A549 (cell line): ENCODE data around the gene SLC39A13. TPM values are rescaled to one million over a fixed set of nuclear protein-coding genes. Genes with fewer than 3 reads are reported as not detected.

Experiments
- ATAC-seq, 2 experiments: fragments of 200-7000 bp in 1 of 2; fragments of >200 bp in 1 of 2; cut with Nextera tagmentation in 1 of 2; cut with Tn5 transposase in 1 of 2; 3 replicates each; pipeline versions ENCODE4 v1.8.0 to v1.9.1; 2018 to 2020; ENCODE audit warnings: mild to moderate bottlenecking in 1 of 2, moderate library complexity in 1 of 2
- CTCF ChIA-PET: fragments of 300-600 bp; sonication (Branson Sonifier 250); formaldehyde crosslinking; extraction: SDS; loops from one replicate; lab custom pipeline; 2021; ENCODE audit warnings: antibody characterized with exemption, inconsistent platforms; lab: Yijun Ruan, JAX
- POLR2A ChIA-PET: fragments of 350-600 bp; formaldehyde crosslinking; extraction: SDS; loops from one replicate; lab custom pipeline; 2021; ENCODE audit warnings: antibody characterized with exemption, inconsistent platforms; lab: Yijun Ruan, JAX
- DNase-seq, 2 experiments: peaks; one replicate each; pipeline versions ENCODE4 v3.0.0 to v3.0.0-alpha.2; 2011 to 2016; ENCODE audit warnings: low read depth in 1 of 2, low spot score in 1 of 2
- FAIRE-seq: peaks from 2 replicates; lab custom pipeline; 2011; peaks lifted over from hg19 to GRCh38; lab: Jason Lieb, UNC
- H3K27ac ChIP-seq, 2 experiments: fragments of >200 bp; sonication (Bioruptor Twin); formaldehyde crosslinking; 3 replicates each; pipeline ENCODE4 v1.5.1; 2016 to 2017
- H3K4me1 ChIP-seq: fragments of >200 bp; sonication (Bioruptor Twin); formaldehyde crosslinking; 3 replicates; pipeline ENCODE4 v1.6.1; 2016
- H3K4me2 ChIP-seq: fragments of >200 bp; sonication (Bioruptor Twin); formaldehyde crosslinking; 3 replicates; pipeline ENCODE4 v1.6.1; 2016
- H3K4me3 ChIP-seq: fragments of >200 bp; sonication (Bioruptor Twin); formaldehyde crosslinking; 3 replicates; pipeline ENCODE4 v1.5.1; 2016
- H3K9me3 ChIP-seq: fragments of >200 bp; sonication (Bioruptor Twin); formaldehyde crosslinking; 3 replicates; pipeline ENCODE4 v1.6.1; 2016
- BHLHE40 ChIP-seq: IDR thresholded peaks from 2 replicates; pipeline ENCODE4 v1.6.1; 2012; ENCODE audit warnings: low read depth, low read length, inconsistent platforms
- CBX2 ChIP-seq: fragments of 200-600 bp; sonication (generic); IDR thresholded peaks from 2 replicates; pipeline ENCODE4 v1.6.1; 2016; ENCODE audit warnings: low read depth, mild to moderate bottlenecking, borderline replicate concordance
- FOSB ChIP-seq: fragments of 250-450 bp; sonication (Bioruptor Pico); IDR thresholded peaks from 2 replicates; pipeline ENCODE4 v1.5.0; 2020; ENCODE audit warnings: mild to moderate bottlenecking, moderate library complexity
- FOSL2 ChIP-seq, 2 experiments: fragments of 450-650 bp in 1 of 2; fragments of >200 bp in 1 of 2; sonication (Bioruptor Twin) in 1 of 2; formaldehyde crosslinking; IDR thresholded peaks; 2 replicates each; pipeline versions ENCODE4 v1.5.0 to v1.6.1; 2016 to 2020; ENCODE audit warnings: mild to moderate bottlenecking in 1 of 2, moderate library complexity in 1 of 2
- FOXS1 ChIP-seq: fragments of 250-450 bp; sonication (Bioruptor Pico); IDR thresholded peaks from 2 replicates; pipeline ENCODE4 v1.5.0; 2020; ENCODE audit warnings: mild to moderate bottlenecking, moderate library complexity
- HDAC2 ChIP-seq: fragments of 200-600 bp; sonication (generic); IDR thresholded peaks from 2 replicates; pipeline ENCODE4 v1.6.1; 2016
- HEYL ChIP-seq: fragments of 250-450 bp; sonication (Bioruptor Pico); IDR thresholded peaks from 2 replicates; pipeline ENCODE4 v1.8.0; 2021; ENCODE audit warnings: mild to moderate bottlenecking, moderate library complexity
- HOXA7 ChIP-seq: fragments of 250-450 bp; sonication (Bioruptor Pico); IDR thresholded peaks from 2 replicates; pipeline ENCODE4 v1.5.0; 2020; ENCODE audit warnings: mild to moderate bottlenecking, moderate library complexity
- HOXB13 ChIP-seq: fragments of 250-450 bp; sonication (Bioruptor Pico); IDR thresholded peaks from 2 replicates; pipeline ENCODE4 v1.5.0; 2020; ENCODE audit warnings: low read depth, mild to moderate bottlenecking, moderate library complexity
- HOXB5 ChIP-seq: fragments of 250-450 bp; sonication (Bioruptor Pico); IDR thresholded peaks from 2 replicates; pipeline ENCODE4 v1.5.0; 2020; ENCODE audit warnings: mild to moderate bottlenecking, moderate library complexity
- JUN ChIP-seq, 2 experiments: fragments of >200 bp; sonication (Bioruptor Twin); formaldehyde crosslinking; IDR thresholded peaks; 2 replicates in 1 of 2; 3 replicates in 1 of 2; pipeline ENCODE4 v1.6.1; 2016 to 2017
- KDM1A ChIP-seq: fragments of 200-600 bp; sonication (generic); IDR thresholded peaks from 2 replicates; pipeline ENCODE4 v1.6.1; 2016; ENCODE audit warnings: low read depth, mild to moderate bottlenecking
- KDM5A ChIP-seq: fragments of 200-600 bp; sonication (generic); IDR thresholded peaks from 2 replicates; pipeline ENCODE4 v1.6.1; 2016; ENCODE audit warnings: antibody characterized with exemption, mild to moderate bottlenecking
- MAFK ChIP-seq: fragments of 450-650 bp; IDR thresholded peaks from 2 replicates; pipeline ENCODE4 v1.6.1; 2014; ENCODE audit not compliant: partially characterized antibody
- MAZ ChIP-seq: fragments of 150-350 bp; IDR thresholded peaks from 2 replicates; pipeline ENCODE4 v1.6.1; 2014; ENCODE audit warnings: antibody characterized with exemption, low read depth, low read length, borderline replicate concordance
- PHF8 ChIP-seq: fragments of 200-600 bp; sonication (generic); IDR thresholded peaks from 2 replicates; pipeline ENCODE4 v1.6.1; 2016; ENCODE audit warnings: low read depth, mild to moderate bottlenecking, antibody characterized with exemption, moderate library complexity, borderline replicate concordance
- POLR2A ChIP-seq: IDR thresholded peaks from 2 replicates; pipeline ENCODE4 v1.6.1; 2012; ENCODE audit warnings: mild to moderate bottlenecking, low read length
- RNF2 ChIP-seq: fragments of 200-600 bp; sonication (generic); IDR thresholded peaks from 2 replicates; pipeline ENCODE4 v1.6.1; 2016; ENCODE audit warnings: low read depth, mild to moderate bottlenecking, antibody characterized with exemption, moderate library complexity, borderline replicate concordance
- SREBF2 ChIP-seq: fragments of 450-650 bp; IDR thresholded peaks from 2 replicates; pipeline ENCODE4 v1.6.1; 2014; ENCODE audit warnings: mild to moderate bottlenecking, moderate library complexity
- WGBS: methylation state at CpG from one replicate; pipeline ENCODE4 v1.1.6; 2017; ENCODE audit errors: missing lambda C conversion rate; 5-methylcytosine and 5-hydroxymethylcytosine counted together
- polyA plus RNA-seq, 4 experiments: library from polyadenylated mRNA; depleted of rRNA in 3 of 4; stranded (reverse); fragments of >200 nt; fragmentation: RNase III in 1 of 4; extraction: RNeasy Plus Mini Kit Qiagen cat#74134 plus additional on column Dnase treatment in 1 of 4; gene quantifications; 2 replicates in 3 of 4; 3 replicates in 1 of 4; pipeline ENCODE4 v1.2.3, GENCODE V29; 2011 to 2017
- TF ChIP-seq, protein P1 (sequence below): fragments of 250-450 bp; sonication (Bioruptor Pico); IDR thresholded peaks from 2 replicates; pipeline ENCODE4 v1.5.0; 2021; ENCODE audit warnings: mild to moderate bottlenecking, moderate library complexity, borderline replicate concordance
- TF ChIP-seq, protein P2 (sequence below): IDR thresholded peaks from 2 replicates; pipeline ENCODE4 v1.6.1; 2012
- TF ChIP-seq, protein P3 (sequence below): fragments of 450-650 bp; IDR thresholded peaks from 2 replicates; pipeline ENCODE4 v1.6.1; 2014; ENCODE audit warnings: antibody characterized with exemption
- TF ChIP-seq, protein P4 (sequence below): fragments of >200 bp; sonication (Bioruptor Twin); formaldehyde crosslinking; IDR thresholded peaks from 3 replicates; pipeline ENCODE4 v1.6.1; 2016

SLC39A13 gene
- polyA plus RNA-seq, 2 of the 4 experiments (the other 2 are of a cell fraction), result 10.8 to 35.2 TPM

DNA sequence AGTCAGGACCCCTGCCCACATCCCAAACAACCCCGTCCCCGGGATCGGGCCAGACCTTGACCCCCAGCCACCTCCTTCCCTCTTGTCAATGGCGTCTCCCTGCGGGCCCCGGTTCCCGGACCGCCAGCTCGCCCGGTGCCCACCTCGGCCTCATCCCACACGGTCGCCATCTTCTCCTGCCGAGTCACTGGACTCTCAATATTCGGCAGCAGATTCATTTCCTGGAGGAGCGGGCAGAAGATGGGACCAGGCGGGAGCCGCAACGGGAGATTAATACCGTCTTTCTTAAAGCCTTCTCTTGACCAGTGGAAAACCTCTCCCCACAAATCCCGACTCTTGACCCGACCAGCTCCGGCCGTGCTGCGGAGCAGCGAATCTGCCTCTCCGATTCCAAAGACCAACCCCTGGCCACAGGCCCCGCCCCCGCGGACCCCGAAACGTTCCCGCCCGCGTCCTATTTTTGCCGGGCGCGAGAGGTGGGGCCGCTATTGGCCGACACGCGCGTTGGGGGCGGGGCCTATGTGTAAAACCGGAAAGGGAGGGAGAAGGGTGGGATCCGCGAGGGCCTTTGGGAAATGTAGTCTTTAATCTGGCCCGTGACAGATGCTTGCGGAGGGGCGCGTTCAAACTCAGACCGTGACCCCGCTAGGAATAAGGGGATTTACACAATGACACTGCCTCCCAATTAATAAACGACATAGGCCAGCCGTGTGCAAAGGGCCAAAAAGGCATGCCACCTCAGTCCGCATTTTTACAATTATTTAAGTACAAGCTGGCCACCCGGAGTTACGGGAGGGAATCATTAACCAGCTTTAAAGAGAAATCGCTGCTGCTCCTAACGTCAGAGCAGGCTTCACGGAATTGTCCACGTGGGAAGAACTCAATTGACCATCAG, 17.9 kb downstream of the SLC39A13 start, which contains the start of gene PSMC3:
Gene PSMC3, minus strand, starts transcription at position 378 of the 895 bp plus-strand sequence. Its CDS starts 160 bp downstream, at position 218.
- 1% methylated on average over 46 of the region's 62 CpGs for WGBS
- ChIA-PET CTCF (interaction anchor here (0.8 to 8.1 kb wide), 5 partner anchors 8 to 52 kb away, joined by 4 to 75 read pairs (median 4); partner anchors contain the start of gene SLC39A13), POLR2A (interaction anchor here (0.6 to 1.4 kb wide), 7 partner anchors 10 to 152 kb away, joined by 3 to 6 read pairs (median 4); no protein-coding TSS in a partner anchor)
- ATAC-seq, result peak; percentile 92 to 94
- DNase-seq, result peak; percentile 92 to 97
- H3K4me3 ChIP-seq, result peak within 1 kb of the TSS; percentile 68
- TF ChIP-seq FOXS1 (no peak), HOXB5 (CRISPR knock-in tag) (0 out of 2 replicates have a peak, but pooled peaks have one; percentile 45), BHLHE40 (peak; percentile 58; the same call in 1 of the 2 replicates), SREBF2 (0 out of 2 replicates have a peak, but pooled peaks have one; percentile 11), CBX2 (no peak), MAFK (no peak), HOXB13 (CRISPR knock-in tag) (peak; percentile 80; the same call in 1 of the 2 replicates), FOSL2 (IDR thresholded peaks at IDR 0.05) (no peak), FOSL2 (CRISPR knock-in tag; IDR thresholded peaks at IDR 0.05) (peak; percentile 55; the same call in 1 of the 2 replicates), KDM1A (no peak), PHF8 (peak; percentile 93), MAZ (no peak; the same call in 1 of the 2 replicates), POLR2A (peak; percentile 49), HEYL (0 out of 2 replicates have a peak, but pooled peaks have one; percentile 22), RNF2 (no peak), JUN (IDR thresholded peaks at IDR 0.05) (peak; percentile 64 to 84; a peak in 4 of 5 replicates), HDAC2 (peak; percentile 38; the same call in 1 of the 2 replicates), KDM5A (peak; percentile 89), HOXA7 (CRISPR knock-in tag) (0 out of 2 replicates have a peak, but pooled peaks have one; percentile 54), FOSB (CRISPR knock-in tag) (peak; percentile 74; the same call in 1 of the 2 replicates)
- TF ChIP-seq, protein P1, sequence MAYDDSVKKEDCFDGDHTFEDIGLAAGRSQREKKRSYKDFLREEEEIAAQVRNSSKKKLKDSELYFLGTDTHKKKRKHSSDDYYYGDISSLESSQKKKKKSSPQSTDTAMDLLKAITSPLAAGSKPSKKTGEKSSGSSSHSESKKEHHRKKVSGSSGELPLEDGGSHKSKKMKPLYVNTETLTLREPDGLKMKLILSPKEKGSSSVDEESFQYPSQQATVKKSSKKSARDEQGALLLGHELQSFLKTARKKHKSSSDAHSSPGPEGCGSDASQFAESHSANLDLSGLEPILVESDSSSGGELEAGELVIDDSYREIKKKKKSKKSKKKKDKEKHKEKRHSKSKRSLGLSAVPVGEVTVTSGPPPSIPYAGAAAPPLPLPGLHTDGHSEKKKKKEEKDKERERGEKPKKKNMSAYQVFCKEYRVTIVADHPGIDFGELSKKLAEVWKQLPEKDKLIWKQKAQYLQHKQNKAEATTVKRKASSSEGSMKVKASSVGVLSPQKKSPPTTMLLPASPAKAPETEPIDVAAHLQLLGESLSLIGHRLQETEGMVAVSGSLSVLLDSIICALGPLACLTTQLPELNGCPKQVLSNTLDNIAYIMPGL (CRISPR knock-in tag), result peak; percentile 77; the same call in 1 of the 2 replicates
- TF ChIP-seq, protein P2, sequence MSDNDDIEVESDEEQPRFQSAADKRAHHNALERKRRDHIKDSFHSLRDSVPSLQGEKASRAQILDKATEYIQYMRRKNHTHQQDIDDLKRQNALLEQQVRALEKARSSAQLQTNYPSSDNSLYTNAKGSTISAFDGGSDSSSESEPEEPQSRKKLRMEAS, result peak; percentile 92
- TF ChIP-seq, protein P3, sequence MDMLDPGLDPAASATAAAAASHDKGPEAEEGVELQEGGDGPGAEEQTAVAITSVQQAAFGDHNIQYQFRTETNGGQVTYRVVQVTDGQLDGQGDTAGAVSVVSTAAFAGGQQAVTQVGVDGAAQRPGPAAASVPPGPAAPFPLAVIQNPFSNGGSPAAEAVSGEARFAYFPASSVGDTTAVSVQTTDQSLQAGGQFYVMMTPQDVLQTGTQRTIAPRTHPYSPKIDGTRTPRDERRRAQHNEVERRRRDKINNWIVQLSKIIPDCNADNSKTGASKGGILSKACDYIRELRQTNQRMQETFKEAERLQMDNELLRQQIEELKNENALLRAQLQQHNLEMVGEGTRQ, result peak; percentile 58; the same call in 1 of the 2 replicates
- TF ChIP-seq, protein P4, sequence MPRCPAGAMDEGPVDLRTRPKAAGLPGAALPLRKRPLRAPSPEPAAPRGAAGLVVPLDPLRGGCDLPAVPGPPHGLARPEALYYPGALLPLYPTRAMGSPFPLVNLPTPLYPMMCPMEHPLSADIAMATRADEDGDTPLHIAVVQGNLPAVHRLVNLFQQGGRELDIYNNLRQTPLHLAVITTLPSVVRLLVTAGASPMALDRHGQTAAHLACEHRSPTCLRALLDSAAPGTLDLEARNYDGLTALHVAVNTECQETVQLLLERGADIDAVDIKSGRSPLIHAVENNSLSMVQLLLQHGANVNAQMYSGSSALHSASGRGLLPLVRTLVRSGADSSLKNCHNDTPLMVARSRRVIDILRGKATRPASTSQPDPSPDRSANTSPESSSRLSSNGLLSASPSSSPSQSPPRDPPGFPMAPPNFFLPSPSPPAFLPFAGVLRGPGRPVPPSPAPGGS, result 0 out of 3 replicates have a peak, but pooled peaks have one; percentile 44
- no peaks in the 10 kb centered on the region for H3K9me3 ChIP-seq
- FAIRE-seq, result no peak
- peak within 1 kb of the TSS; percentile 96 for H3K4me2 ChIP-seq
- peaks cover 14% of the 10 kb centered on the region for H3K4me1 ChIP-seq
- peak within 1 kb of the TSS; percentile 88 to 92 for H3K27ac ChIP-seq
